GM06990 (cell line): ENCODE measurements around the gene DUOXA2.

ENCODE experiments used
- DNase-seq: peaks from one replicate; pipeline ENCODE4 v3.0.0-alpha.2; 2011; ENCODE audit not compliant: insufficient read length; ENCODE audit errors: extremely low read depth
- H3K27me3 ChIP-seq: replicated peaks from 2 replicates; pipeline ENCODE4 v1.6.0; 2011; ENCODE audit warnings: low read length; ENCODE audit not compliant: control insufficient read depth, insufficient read depth
- H3K36me3 ChIP-seq: 2 replicates; pipeline ENCODE4 v1.5.1; 2011; ENCODE audit warnings: low read length; ENCODE audit not compliant: control insufficient read depth, insufficient read depth
- H3K4me3 ChIP-seq: replicated peaks from 2 replicates; pipeline ENCODE4 v1.5.1; 2011; ENCODE audit warnings: low read depth, mild to moderate bottlenecking, control low read depth, low read length
- TF ChIP-seq, protein P1 (sequence below): IDR thresholded peaks from 2 replicates; pipeline ENCODE4 v1.5.1; 2011; ENCODE audit warnings: low read length, control low read depth, mild to moderate bottlenecking, inconsistent platforms; ENCODE audit not compliant: insufficient read depth, poor library complexity, severe bottlenecking

Gene DUOXA2

DNA sequence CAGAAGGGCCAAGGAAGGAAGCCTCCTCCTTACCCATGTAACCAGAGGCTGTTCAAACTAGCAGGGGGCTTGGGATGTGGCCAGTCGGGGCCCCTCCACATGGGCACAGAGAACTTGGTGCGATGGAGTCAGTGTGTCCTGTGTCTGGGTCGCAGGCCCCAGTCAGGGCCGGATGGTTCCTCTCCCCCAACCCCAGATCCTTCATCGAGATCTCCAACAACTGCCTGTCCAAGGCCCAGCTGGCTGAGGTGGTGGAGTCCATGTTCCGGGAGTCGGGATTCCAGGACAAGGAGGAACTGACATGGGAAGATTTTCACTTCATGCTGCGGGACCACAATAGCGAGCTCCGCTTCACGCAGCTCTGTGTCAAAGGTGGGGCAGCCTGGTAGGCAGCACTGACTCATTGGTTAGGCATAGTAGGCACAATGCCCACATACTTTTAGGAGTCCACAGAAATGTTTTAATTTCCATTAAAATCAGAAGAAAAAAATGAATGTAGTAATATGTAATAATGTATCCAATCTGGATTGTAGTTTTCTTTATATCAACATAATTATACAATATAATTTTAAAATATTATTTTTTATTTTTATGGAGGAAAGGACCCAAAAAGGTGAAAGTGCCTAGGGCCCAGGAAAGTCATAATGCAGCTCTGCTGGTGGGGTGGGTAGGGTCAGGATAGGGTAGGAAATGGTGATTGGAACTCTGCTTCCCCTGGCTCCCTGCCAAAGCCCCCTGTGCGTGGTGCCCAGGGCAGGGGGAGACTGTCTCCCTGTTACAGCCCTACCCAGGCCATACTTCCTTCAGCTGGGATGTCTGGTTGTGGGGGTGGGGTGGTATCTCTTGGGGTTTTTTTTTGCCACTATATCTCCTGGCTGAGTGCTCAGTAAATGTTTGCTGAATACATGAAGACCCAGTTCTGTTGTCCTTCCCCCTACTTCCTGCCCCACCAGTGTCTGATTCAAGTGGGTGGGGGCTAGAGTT is 34.2 kb downstream of the DUOXA2 start:
- no peaks in the 10 kb centered on the region for H3K27me3 ChIP-seq
- TF ChIP-seq, protein P1, sequence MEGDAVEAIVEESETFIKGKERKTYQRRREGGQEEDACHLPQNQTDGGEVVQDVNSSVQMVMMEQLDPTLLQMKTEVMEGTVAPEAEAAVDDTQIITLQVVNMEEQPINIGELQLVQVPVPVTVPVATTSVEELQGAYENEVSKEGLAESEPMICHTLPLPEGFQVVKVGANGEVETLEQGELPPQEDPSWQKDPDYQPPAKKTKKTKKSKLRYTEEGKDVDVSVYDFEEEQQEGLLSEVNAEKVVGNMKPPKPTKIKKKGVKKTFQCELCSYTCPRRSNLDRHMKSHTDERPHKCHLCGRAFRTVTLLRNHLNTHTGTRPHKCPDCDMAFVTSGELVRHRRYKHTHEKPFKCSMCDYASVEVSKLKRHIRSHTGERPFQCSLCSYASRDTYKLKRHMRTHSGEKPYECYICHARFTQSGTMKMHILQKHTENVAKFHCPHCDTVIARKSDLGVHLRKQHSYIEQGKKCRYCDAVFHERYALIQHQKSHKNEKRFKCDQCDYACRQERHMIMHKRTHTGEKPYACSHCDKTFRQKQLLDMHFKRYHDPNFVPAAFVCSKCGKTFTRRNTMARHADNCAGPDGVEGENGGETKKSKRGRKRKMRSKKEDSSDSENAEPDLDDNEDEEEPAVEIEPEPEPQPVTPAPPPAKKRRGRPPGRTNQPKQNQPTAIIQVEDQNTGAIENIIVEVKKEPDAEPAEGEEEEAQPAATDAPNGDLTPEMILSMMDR: no peak
- no peak overlapping the region for H3K4me3 ChIP-seq
- no peaks in the 10 kb centered on the region; the same call in 1 of the 2 replicates for H3K36me3 ChIP-seq
- DNase-seq: no peak

DNA sequence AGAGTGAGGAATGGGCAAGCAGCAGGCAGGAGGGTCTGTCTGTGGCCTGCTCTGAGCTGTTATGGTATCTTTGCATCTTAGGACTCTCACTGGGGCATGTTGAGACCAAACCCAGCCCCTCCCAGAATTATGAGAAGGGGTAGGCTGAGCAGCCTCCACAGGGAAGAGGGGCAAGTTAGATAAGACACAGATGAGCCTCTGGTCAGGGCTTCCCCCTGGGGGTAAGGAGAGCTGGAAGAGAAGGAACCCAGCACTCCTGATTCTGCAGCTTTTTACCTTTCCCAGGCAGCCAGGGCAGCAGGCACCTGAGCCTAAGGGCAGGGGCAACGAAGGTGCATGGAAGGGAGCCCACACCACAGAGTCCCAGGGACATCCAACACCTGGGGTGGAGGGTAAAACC is 34.9 kb downstream of the DUOXA2 start:
- Histone ChIP-seq H3K27me3 (no peaks in the 10 kb centered on the region), H3K36me3 (no peaks in the 10 kb centered on the region; the same call in 1 of the 2 replicates), H3K4me3 (no peak overlapping the region)
- TF ChIP-seq, protein P1: no peak
- no peak for DNase-seq

- TF ChIP-seq, protein P1: no peak
- Histone ChIP-seq H3K27me3 (no peaks in the 10 kb centered on the region), H3K4me3 (no peak overlapping the region), H3K36me3 (no peaks in the 10 kb centered on the region; the same call in 1 of the 2 replicates)
- DNase-seq: no peak
These were observed 36.4 kb downstream of the DUOXA2 start for GRCh38 chr15:45150481-45150880.

DNA sequence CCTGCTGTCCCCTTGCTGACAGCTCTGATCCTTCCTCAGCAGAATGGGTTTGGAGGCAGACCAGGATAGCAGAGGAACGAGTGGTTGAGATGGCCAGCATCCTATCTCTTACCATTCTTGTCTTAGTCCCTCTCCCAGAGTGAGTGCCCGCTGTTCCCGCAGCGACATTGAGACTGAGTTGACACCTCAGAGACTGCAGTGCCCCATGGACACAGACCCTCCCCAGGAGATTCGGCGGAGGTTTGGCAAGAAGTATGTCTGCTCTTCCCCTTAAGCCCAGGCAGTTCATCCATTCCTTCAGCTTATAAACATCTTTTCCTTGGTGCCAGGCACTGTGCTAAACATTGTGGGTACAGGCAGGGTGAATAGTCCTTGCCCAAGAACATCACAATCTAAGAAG is 36.9 kb downstream of the DUOXA2 start:
- Histone ChIP-seq H3K4me3 (no peak overlapping the region), H3K27me3 (no peaks in the 10 kb centered on the region), H3K36me3 (no peaks in the 10 kb centered on the region; the same call in 1 of the 2 replicates)
- no peak for DNase-seq
- TF ChIP-seq, protein P1: no peak

DNA sequence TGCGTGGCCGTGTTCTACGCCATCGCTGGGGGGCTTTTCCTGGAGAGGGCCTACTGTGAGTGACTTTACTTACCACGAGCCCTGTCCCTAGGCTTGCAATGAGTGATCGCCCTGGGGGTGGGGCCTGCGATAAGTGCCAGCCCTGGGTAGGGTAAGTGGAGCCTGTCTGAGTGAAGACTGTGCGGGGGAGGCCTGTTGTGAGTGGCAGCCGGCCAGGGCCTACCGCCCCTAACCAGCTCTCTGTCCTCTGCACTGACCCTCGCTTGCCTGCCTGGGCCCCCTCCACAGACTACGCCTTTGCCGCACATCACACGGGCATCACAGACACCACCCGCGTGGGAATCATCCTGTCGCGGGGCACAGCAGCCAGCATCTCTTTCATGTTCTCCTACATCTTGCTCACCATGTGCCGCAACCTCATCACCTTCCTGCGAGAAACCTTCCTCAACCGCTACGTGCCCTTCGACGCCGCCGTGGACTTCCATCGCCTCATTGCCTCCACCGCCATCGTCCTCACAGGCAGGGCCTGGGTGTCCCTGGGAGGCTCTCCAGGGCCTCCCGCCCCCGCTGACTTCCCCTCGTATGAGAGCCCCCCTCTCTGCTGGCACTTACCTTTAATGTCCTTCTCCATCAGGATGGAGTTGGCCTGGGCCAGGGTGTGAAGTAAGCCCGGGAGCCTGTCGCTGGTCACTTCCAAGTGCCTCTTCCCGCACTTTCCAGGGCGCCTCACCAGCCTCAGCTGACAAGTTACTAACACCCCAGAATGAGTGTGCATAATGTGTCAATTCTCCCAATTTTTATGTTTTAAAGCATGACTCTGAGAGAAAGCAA is 38.1 kb downstream of the DUOXA2 start:
- no peaks in the 10 kb centered on the region; the same call in 1 of the 2 replicates for H3K36me3 ChIP-seq
- TF ChIP-seq, protein P1: no peak
- no peak overlapping the region for H3K4me3 ChIP-seq
- DNase-seq: no peak
- H3K27me3 ChIP-seq: no peaks in the 10 kb centered on the region
